Activated CD8-positive, alpha-beta T cell treated with anti-CD3 and anti-CD28 coated beads for 36 hours (primary cell): ENCODE data around the gene MSGN1. TPM values are rescaled to one million over a fixed set of nuclear protein-coding genes. Genes with fewer than 3 reads are reported as not detected.

Source experiments
- ATAC-seq: fragments of 200-7000 bp; cut with Tn5 transposase; one replicate; pipeline ENCODE4 v1.10.0; 2021; ENCODE audit warnings: mild to moderate bottlenecking, moderate library complexity
- CTCF ChIA-PET: fragments of 350-600 bp; sonication (Branson Sonifier 250); formaldehyde crosslinking; loops from one replicate; lab custom pipeline; 2021; ENCODE audit warnings: antibody characterized with exemption; lab: Charles Lee
- POLR2A ChIA-PET: fragments of 350-600 bp; sonication (Branson Sonifier 250); formaldehyde crosslinking; loops from one replicate; lab custom pipeline; 2021; ENCODE audit warnings: antibody characterized with exemption; lab: Charles Lee
- DNase-seq: peaks from one replicate; pipeline ENCODE4 v3.0.0-alpha.2; 2020
- H3K27ac Mint-ChIP-seq: one replicate; pipeline ENCODE4 v1.8.0; 2021; ENCODE audit warnings: mild to moderate bottlenecking, mixed read lengths
- H3K27me3 Mint-ChIP-seq: one replicate; pipeline ENCODE4 v1.8.0; 2021; ENCODE audit warnings: mixed read lengths
- H3K36me3 Mint-ChIP-seq: one replicate; pipeline ENCODE4 v1.8.0; 2021; ENCODE audit warnings: low read depth, mixed read lengths
- H3K4me1 Mint-ChIP-seq: one replicate; pipeline ENCODE4 v1.8.0; 2021; ENCODE audit warnings: low read depth, mixed read lengths
- H3K4me3 Mint-ChIP-seq: one replicate; pipeline ENCODE4 v1.8.0; 2021; ENCODE audit warnings: mild to moderate bottlenecking, moderate library complexity, mixed read lengths
- H3K9me3 Mint-ChIP-seq: one replicate; pipeline ENCODE4 v1.8.0; 2021; ENCODE audit warnings: mixed read lengths
- intact Hi-C: fragments of 100-400 bp; cut with micrococcal nuclease; formaldehyde crosslinking; loops from one replicate; pipeline ENCODE4 v1.10.0; 2022
- total RNA-seq, 2 experiments: library from RNA; stranded (reverse); gene quantifications; one replicate each; pipeline ENCODE4 v1.2.3, GENCODE V29; 2021
- TF ChIP-seq, protein P1 (sequence below): fragments of 200-600 bp; IDR thresholded peaks from one replicate; pipeline ENCODE4 v1.8.0; 2022; ENCODE audit warnings: antibody characterized with exemption, mild to moderate bottlenecking

MSGN1 gene
- total RNA-seq, 2 experiments from 2014 or later = not detected

DNA sequence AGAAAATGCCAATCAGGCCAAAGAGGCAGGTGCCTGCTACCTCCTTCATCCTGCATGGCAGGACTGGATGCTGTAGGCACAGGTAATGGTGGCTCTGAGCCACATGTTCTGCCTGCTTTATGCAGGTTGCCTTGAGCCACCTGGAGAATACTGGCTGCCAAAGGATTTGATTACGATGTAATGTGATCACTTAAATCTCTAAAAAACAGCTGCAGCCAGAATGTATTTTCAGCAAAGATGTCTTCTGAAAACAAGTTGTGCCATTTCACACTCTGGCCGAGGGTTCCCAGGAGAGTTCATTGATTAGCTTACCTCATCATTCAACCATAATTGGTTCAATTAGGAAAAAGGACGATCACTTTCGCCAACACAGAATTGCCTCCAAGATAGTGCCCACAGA, 17.9 kb upstream of the MSGN1 start:
- DNase-seq = no peak
- no peak overlapping the region for H3K27ac Mint-ChIP-seq
- ChIA-PET POLR2A (no interaction called here), CTCF (no interaction called here)
- H3K4me3 Mint-ChIP-seq = no peak overlapping the region
- TF ChIP-seq, protein P1, sequence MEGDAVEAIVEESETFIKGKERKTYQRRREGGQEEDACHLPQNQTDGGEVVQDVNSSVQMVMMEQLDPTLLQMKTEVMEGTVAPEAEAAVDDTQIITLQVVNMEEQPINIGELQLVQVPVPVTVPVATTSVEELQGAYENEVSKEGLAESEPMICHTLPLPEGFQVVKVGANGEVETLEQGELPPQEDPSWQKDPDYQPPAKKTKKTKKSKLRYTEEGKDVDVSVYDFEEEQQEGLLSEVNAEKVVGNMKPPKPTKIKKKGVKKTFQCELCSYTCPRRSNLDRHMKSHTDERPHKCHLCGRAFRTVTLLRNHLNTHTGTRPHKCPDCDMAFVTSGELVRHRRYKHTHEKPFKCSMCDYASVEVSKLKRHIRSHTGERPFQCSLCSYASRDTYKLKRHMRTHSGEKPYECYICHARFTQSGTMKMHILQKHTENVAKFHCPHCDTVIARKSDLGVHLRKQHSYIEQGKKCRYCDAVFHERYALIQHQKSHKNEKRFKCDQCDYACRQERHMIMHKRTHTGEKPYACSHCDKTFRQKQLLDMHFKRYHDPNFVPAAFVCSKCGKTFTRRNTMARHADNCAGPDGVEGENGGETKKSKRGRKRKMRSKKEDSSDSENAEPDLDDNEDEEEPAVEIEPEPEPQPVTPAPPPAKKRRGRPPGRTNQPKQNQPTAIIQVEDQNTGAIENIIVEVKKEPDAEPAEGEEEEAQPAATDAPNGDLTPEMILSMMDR = no peak
- intact Hi-C loops = no loop called here
- H3K27me3 Mint-ChIP-seq = peaks cover 14% of the 10 kb centered on the region
- no peaks in the 10 kb centered on the region for H3K36me3 Mint-ChIP-seq
- no peak for ATAC-seq
- H3K9me3 Mint-ChIP-seq = no peaks in the 10 kb centered on the region
- H3K4me1 Mint-ChIP-seq = no peaks in the 10 kb centered on the region

DNA sequence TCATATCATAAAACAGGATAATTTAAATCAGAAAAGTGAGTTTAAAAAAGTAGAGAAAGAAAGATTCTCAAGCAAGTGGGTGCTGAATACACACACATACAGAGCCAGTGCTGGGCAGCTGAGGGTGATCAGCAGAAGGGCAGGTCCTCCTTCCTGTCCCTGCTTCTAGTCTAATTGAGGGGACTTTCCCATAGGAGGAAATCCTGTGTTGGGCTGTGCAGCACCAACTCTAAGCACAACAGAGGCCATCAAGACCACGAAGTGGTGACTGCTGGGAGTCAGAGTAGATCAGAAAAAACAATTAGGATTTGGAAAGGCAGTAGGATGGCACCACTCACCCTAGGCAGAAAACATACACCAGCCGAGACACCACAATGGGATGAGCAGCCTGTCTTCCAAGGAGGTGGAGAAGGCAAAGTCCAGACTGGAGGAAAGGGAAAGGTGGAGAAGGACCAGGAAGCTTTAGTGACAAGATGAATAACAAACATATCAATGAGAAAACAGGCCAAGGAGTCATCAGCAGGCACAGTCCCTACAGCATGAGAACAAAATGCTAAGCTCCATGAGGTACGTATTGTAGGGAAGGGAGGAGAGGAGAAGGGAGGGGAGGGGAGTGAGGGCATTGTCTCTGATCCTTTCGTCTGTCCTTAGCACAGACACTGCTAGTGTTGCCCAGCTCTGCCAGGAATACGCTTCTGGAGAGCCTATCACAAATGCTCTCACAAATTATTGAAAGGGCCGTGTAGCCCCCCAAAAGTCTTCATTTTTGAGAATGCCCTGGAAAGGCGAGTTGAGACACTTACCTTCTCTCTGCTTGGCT, 16.7 kb upstream of the MSGN1 start:
- DNase-seq (no peak), ATAC-seq (no peak)
- peaks cover 20% of the 10 kb centered on the region for H3K27me3 Mint-ChIP-seq
- no peak overlapping the region for H3K4me3 Mint-ChIP-seq
- ChIA-PET POLR2A (no interaction called here), CTCF (interaction anchor here (0.9 kb wide), 1 partner anchor 80 kb away, joined by 3 read pairs; no protein-coding TSS in a partner anchor)
- H3K9me3 Mint-ChIP-seq = no peaks in the 10 kb centered on the region
- TF ChIP-seq, protein P1 = no peak
- H3K36me3 Mint-ChIP-seq = no peaks in the 10 kb centered on the region
- intact Hi-C loops = no loop called here
- H3K27ac Mint-ChIP-seq = no peak overlapping the region
- no peaks in the 10 kb centered on the region for H3K4me1 Mint-ChIP-seq

DNA sequence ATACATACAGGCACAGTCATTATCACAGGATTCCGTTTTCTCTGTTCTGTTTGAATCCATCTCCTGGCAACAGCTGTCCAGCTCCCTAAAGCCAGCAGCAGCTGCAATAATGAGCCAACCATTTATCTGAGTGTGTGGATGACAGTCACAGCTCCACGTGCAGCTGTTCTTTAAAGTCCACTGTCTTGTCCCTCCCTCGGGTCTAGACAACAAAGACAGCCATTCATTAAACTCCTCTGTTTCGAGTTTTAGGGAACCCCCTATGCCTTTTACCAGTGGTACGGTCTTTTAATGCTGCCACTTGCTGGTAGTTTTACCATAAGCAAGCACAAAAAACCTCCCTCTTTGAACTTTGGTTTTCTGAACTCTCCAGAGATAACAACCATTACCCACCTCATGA, 16.0 kb upstream of the MSGN1 start:
- H3K27ac Mint-ChIP-seq = no peak overlapping the region
- peaks cover 17% of the 10 kb centered on the region for H3K27me3 Mint-ChIP-seq
- no peak overlapping the region for H3K4me3 Mint-ChIP-seq
- DNase-seq (no peak), ATAC-seq (no peak)
- ChIA-PET CTCF (interaction anchor here (0.9 kb wide), 1 partner anchor 81 kb away, joined by 3 read pairs; no protein-coding TSS in a partner anchor), POLR2A (no interaction called here)
- intact Hi-C loops = no loop called here
- no peaks in the 10 kb centered on the region for H3K4me1 Mint-ChIP-seq
- TF ChIP-seq, protein P1 = no peak
- H3K9me3 Mint-ChIP-seq = no peaks in the 10 kb centered on the region
- no peaks in the 10 kb centered on the region for H3K36me3 Mint-ChIP-seq

DNA sequence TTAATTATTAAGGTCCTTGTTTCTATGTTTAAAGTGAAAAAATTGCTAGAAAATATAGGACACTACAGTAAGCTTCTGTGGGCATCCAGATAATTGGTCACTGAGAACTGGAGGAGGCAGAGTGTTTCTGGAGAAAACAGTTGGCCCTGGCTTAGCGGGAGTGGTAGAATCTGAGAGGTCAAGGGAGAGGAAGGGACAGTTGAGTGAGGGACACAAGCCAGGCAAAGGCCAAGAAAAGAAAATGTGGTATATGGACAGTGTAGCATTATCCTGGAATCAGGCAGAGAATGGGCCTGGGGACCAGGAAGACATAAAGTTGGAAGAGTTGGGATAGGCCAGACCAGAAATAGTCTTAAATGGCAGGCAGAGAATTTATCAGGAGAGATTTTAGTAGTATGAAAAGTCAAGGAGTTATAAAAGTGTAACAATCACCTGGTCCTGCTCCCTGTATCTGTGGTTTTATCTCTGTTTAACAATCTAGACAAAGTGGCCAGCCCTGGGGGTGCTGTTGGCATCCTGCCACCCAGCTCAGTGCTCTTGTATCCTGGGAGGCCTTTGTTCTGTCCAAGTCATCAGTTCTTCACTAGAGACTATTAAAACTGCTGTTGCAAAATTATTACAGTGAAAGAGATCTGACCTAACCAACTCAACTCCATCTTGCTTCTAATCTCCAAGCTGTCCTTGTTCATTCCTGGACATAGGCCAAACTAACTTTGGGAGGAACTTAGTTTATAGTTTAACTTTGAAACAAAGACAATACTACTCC, 15.4 kb upstream of the MSGN1 start:
- TF ChIP-seq, protein P1 = no peak
- Mint-ChIP-seq H3K27me3 (peaks cover 17% of the 10 kb centered on the region), H3K9me3 (no peaks in the 10 kb centered on the region), H3K4me1 (no peaks in the 10 kb centered on the region), H3K4me3 (no peak overlapping the region), H3K27ac (no peak overlapping the region), H3K36me3 (no peaks in the 10 kb centered on the region)
- no peak for DNase-seq
- ChIA-PET CTCF (no interaction called here), POLR2A (no interaction called here)
- intact Hi-C loops = no loop called here
- no peak for ATAC-seq

DNA sequence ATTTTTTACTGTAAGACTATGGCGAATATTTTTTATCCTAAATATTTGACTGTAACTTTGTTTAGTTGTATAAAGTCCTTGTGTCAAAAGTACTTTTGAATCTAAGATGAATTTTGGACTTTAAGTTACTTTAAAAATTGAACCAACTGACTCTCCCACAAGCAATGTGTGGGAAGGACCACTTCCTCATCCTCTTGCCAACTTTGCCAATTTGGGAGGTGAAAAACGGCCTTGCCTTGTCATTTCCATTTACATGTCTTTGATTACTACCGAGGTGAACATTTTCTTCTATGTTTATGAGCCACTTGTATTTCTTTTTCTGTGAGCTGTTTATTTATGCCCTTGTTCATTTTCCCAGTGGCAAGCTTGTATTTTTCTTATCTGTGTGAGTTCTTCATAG, 12.8 kb upstream of the MSGN1 start:
- POLR2A ChIA-PET = no interaction called here
- intact Hi-C loops = no loop called here
- H3K27me3 Mint-ChIP-seq = peaks cover 12% of the 10 kb centered on the region
- TF ChIP-seq, protein P1 = no peak
- H3K4me1 Mint-ChIP-seq = no peaks in the 10 kb centered on the region
- CTCF ChIA-PET = no interaction called here
- no peak for DNase-seq
- no peak overlapping the region for H3K27ac Mint-ChIP-seq
- ATAC-seq = no peak
- H3K4me3 Mint-ChIP-seq = no peak overlapping the region
- no peaks in the 10 kb centered on the region for H3K9me3 Mint-ChIP-seq
- H3K36me3 Mint-ChIP-seq = no peaks in the 10 kb centered on the region
